ENCODE results near the gene ABI1.

GRCh38 chr10:26861205-26861998, 644 bp upstream of the ABI1 start:
- TF ChIP-seq CTCF (IDR thresholded peaks at IDR 0.05), result peak; percentile 35 to 82 (median 78)
- TF ChIP-seq POLR2A (IDR thresholded peaks at IDR 0.05), result no peak
